Type B pancreatic cell (in vitro differentiated cells): ENCODE measurements around the gene ZBTB12. TPM values are rescaled to one million over a fixed set of nuclear protein-coding genes. Genes with fewer than 3 reads are reported as not detected.
A peak's percentile ranks its signal among the peaks of the same experiment; 100 is the strongest.
"Not testable (repeated sequence)": the region's sequence is repeated elsewhere in the genome, so short reads cannot be mapped to it uniquely, and the experiment has no call there.

ENCODE experiments used
- DNase-seq: peaks from one replicate; pipeline ENCODE4 v3.0.0; 2021; ENCODE audit warnings: mixed read lengths; ENCODE audit not compliant: unreplicated experiment; ENCODE audit errors: extremely low spot score
- H3K27ac Mint-ChIP-seq: 2 replicates; pipeline ENCODE4 v1.8.0; 2021; ENCODE audit warnings: mild to moderate bottlenecking, mixed read lengths
- H3K27me3 Mint-ChIP-seq: 2 replicates; pipeline ENCODE4 v1.8.0; 2021; ENCODE audit warnings: mixed read lengths
- H3K36me3 Mint-ChIP-seq: 2 replicates; pipeline ENCODE4 v1.8.0; 2021; ENCODE audit warnings: mixed read lengths
- H3K4me1 Mint-ChIP-seq: one replicate; pipeline ENCODE4 v1.8.0; 2021; ENCODE audit warnings: mixed read lengths; ENCODE audit not compliant: unreplicated experiment
- H3K4me3 Mint-ChIP-seq: 2 replicates; pipeline ENCODE4 v1.8.0; 2021; ENCODE audit warnings: mild to moderate bottlenecking, mixed read lengths
- H3K9me3 Mint-ChIP-seq: 2 replicates; pipeline ENCODE4 v1.8.0; 2021; ENCODE audit warnings: mixed read lengths
- CTCF ChIP-seq: fragments of 200-600 bp; sonication (generic); conservative IDR thresholded peaks from 2 replicates; pipeline ENCODE4 v1.5.0; 2021; ENCODE audit warnings: antibody characterized with exemption, mild to moderate bottlenecking
- total RNA-seq: library from RNA; stranded (reverse); gene quantifications from 2 replicates; pipeline ENCODE4 v1.2.1, GENCODE V29; 2021; ENCODE audit warnings: low replicate concordance

ZBTB12 gene
- total RNA-seq, 1 donor from 2014 or later = 37.7 TPM

- Mint-ChIP-seq H3K36me3 (peaks cover 5% of the 10 kb centered on the region), H3K27ac (no peak overlapping the region), H3K27me3 (no peaks in the 10 kb centered on the region), H3K4me1 (peaks cover 23% of the 10 kb centered on the region), H3K9me3 (no peaks in the 10 kb centered on the region), H3K4me3 (peak overlapping the region; percentile 66)
- no peak for TF ChIP-seq CTCF
- DNase-seq = no peak
Measured at GRCh38 chr6:31861150-31861549, 40.7 kb downstream of the ZBTB12 start.

GRCh38 chr6:31860349-31860748 lies 41.5 kb downstream of the ZBTB12 start:
- H3K27me3 Mint-ChIP-seq = no peaks in the 10 kb centered on the region
- H3K4me3 Mint-ChIP-seq = peak overlapping the region; percentile 55
- H3K9me3 Mint-ChIP-seq = no peaks in the 10 kb centered on the region
- peaks cover 23% of the 10 kb centered on the region for H3K4me1 Mint-ChIP-seq
- no peak for TF ChIP-seq CTCF
- no peak overlapping the region for H3K27ac Mint-ChIP-seq
- no peak for DNase-seq
- H3K36me3 Mint-ChIP-seq = peaks cover 5% of the 10 kb centered on the region

- peaks cover 18% of the 10 kb centered on the region for H3K4me1 Mint-ChIP-seq
- no peaks in the 10 kb centered on the region for H3K27me3 Mint-ChIP-seq
- H3K4me3 Mint-ChIP-seq = peak overlapping the region; percentile 55
- no peak overlapping the region for H3K27ac Mint-ChIP-seq
- no peaks in the 10 kb centered on the region for H3K9me3 Mint-ChIP-seq
- peaks cover 5% of the 10 kb centered on the region for H3K36me3 Mint-ChIP-seq
- TF ChIP-seq CTCF = no peak
- DNase-seq = no peak
Measured at GRCh38 chr6:31859923-31860322, 42.0 kb downstream of the ZBTB12 start.

- Mint-ChIP-seq H3K36me3 (peaks cover 5% of the 10 kb centered on the region), H3K27me3 (no peaks in the 10 kb centered on the region), H3K9me3 (no peaks in the 10 kb centered on the region), H3K27ac (no peak overlapping the region), H3K4me3 (no peak overlapping the region), H3K4me1 (peaks cover 16% of the 10 kb centered on the region)
- no peak for TF ChIP-seq CTCF
- no peak for DNase-seq
Measured at GRCh38 chr6:31858707-31859106, 43.2 kb downstream of the ZBTB12 start.

- not testable (repeated sequence) for DNase-seq, H3K4me3 Mint-ChIP-seq, H3K27me3 Mint-ChIP-seq, H3K9me3 Mint-ChIP-seq, H3K36me3 Mint-ChIP-seq
- peaks cover 10% of the 10 kb centered on the region for H3K4me1 Mint-ChIP-seq
- H3K27ac Mint-ChIP-seq = peak overlapping the region; percentile 52
Measured at GRCh38 chr6:31857774-31858173, 44.1 kb downstream of the ZBTB12 start.

GRCh38 chr6:31851980-31852718 lies 49.7 kb downstream of the ZBTB12 start:
- not testable (repeated sequence) for H3K4me3 Mint-ChIP-seq, H3K27ac Mint-ChIP-seq, H3K9me3 Mint-ChIP-seq, H3K4me1 Mint-ChIP-seq, DNase-seq, H3K27me3 Mint-ChIP-seq, H3K36me3 Mint-ChIP-seq
